COLO668 (cell line): ENCODE measurements around the gene SH2B3.
"Not testable (repeated sequence)": the region's sequence is repeated elsewhere in the genome, so short reads cannot be mapped to it uniquely, and the experiment has no call there.

ENCODE experiments used
- DNase-seq: peaks from one replicate; lab custom pipeline; 2025; ENCODE audit not compliant: unreplicated experiment; lab: John Stamatoyannopoulos, UW

SH2B3 gene

GRCh38 chr12:111405859-111406473 is at the start of gene SH2B3:
TSS of gene SH2B3 (plus strand) at chr12:111405923. CDS start at chr12:111418146, 12,223 bp downstream.
- peak; percentile 81 for DNase-seq

DNA sequence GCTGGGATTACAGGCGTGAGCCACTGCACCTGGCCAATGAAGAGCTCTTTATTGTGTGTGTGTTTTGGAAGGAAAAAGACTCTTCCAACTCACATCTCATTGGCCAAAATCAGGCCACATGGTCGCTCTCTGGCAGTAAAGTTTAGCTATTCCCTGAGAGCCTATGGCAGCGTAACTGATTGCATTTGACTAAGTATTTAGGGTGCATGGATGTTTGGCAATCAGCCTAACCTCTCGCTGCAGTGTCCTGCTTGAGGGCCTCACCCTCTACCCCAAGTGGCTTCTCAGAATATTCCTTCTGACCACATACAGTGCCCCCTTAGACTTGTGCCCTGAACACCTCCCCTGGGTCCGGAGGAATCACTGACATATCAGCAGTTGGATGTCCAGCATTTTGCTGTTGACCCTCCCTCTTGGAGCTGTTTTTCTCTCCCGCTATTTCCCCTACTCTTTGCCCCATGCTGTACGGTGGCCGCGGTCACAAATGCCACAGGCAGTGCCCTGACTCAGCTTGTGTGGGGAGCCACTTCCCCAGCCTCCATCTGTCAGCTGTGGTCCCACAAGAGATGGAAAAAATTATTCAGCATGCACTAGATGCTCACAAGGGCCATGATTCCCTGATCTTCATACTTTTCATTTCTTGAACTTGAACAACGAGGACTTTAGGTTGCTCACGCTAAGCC is 46.4 kb upstream of the SH2B3 start:
- no peak for DNase-seq

DNA sequence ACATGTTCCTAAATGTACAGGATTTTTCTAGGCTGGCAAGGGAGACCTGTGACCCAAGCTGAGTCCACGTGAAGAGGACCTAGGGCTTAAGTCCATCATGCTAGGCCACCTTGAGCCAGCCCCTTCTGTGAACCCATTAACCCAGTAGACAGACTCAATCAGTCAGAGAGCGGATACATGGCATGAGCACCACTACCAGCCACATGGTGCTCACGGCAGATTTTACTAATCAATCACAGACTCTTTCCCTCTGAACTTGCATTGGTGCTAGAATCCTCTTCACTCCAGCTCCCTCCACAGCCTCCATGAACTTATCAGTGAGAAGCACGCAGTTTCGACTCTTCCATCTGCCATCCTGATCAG is 45.8 kb upstream of the SH2B3 start:
- no peak for DNase-seq

DNA sequence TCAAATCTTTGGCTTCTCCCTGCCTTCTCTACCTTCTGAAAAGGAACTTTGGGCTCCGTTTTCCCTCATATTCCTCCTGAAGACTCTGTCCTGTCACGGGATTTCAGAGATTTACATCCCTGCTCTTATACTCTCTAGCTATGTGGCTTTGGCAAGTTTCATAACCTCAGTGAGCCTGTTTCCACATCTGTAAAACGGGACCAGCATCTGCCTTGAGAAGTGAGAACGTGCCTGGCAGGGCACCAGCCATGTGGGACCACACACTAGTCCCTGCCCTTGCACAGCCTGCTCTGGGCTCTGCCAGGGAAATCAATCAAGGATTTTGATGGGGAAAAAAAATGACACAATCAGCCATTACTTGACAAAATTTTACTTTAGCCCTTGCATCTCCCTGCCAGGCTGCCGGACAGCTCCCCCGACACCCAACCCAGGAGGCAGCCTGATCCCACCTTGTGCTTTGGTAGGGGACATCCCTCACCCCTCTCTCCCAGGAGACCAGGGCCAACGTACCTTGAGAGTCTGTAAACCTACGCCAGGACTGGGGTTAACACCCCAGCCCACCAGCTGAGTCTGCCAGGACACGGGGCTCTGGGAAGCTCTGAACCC is 45.3 kb upstream of the SH2B3 start:
- no peak for DNase-seq

- no peak for DNase-seq
Measured at GRCh38 chr12:111361073-111361716, 44.5 kb upstream of the SH2B3 start.

- no peak for DNase-seq
Measured at GRCh38 chr12:111361717-111362576, 43.8 kb upstream of the SH2B3 start.

- DNase-seq, result no peak
Measured at GRCh38 chr12:111362687-111363475, 42.8 kb upstream of the SH2B3 start.

DNA sequence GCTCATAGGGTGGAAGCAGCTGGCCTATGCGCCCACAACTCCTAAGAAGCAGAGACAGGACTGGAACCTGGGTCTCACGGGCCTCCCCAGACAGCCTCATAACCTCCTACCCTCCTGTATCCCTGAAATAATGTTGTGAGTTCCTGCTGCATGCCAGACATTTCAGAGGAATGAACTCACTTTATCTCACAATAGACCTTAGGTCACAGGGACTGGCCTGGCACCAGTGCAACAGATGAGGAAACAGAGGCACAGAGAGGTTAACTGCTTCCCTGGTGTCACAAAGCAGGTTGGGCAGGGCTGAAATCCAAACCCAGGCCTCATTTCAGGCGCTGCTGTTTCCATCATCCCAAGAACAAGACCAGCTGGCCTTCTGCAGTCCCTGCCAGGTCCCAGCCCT is 42.1 kb upstream of the SH2B3 start:
- no peak for DNase-seq

DNA sequence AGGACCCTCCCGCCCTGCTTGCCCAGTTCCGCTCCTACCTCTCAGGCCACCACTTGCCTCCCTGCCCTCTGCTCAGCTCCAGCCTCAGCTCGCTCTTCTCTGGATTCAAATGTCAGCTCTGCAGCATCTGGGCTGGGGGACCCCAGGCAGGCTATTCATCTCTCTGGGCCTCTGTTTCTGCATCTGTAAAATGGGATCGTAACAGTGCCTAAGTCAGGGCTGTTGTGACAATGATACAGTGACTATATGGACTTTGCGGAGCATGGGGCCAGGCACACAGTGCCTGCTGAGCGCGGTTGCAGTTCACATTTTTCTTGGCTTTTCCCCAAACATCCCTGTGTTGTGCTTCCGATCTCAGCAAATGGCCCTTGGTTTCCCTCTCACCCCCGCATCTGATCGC is 39.6 kb upstream of the SH2B3 start:
- DNase-seq, result no peak

- no peak for DNase-seq
Measured at GRCh38 chr12:111366583-111366982, 39.1 kb upstream of the SH2B3 start.

- DNase-seq, result no peak
Measured at GRCh38 chr12:111367661-111368221, 38.0 kb upstream of the SH2B3 start.

DNA sequence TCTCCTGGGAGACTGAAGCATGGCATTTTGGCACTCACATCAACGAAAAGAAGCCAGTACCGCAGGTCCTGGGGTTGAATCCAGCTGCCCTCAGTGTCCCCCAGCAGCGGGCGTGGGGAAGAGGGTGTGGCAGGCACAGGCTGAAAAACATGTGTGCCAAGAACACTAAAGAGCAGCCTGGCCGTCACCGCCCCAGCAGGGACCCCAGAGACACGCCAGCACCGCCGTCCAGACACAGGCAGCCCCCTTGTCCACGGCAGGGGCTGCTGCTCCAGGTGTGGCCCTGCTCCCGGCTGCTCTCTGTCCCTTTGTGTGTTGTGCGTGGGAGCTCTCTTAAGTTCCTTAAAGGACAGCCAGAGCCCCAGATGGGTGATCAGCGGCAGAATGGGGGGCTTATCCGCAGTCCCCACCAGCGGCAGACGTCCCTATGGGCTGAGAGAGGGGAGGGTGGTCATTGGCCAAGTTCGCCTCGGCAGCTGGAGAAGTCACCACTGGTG is 37.4 kb upstream of the SH2B3 start:
- no peak for DNase-seq

DNA sequence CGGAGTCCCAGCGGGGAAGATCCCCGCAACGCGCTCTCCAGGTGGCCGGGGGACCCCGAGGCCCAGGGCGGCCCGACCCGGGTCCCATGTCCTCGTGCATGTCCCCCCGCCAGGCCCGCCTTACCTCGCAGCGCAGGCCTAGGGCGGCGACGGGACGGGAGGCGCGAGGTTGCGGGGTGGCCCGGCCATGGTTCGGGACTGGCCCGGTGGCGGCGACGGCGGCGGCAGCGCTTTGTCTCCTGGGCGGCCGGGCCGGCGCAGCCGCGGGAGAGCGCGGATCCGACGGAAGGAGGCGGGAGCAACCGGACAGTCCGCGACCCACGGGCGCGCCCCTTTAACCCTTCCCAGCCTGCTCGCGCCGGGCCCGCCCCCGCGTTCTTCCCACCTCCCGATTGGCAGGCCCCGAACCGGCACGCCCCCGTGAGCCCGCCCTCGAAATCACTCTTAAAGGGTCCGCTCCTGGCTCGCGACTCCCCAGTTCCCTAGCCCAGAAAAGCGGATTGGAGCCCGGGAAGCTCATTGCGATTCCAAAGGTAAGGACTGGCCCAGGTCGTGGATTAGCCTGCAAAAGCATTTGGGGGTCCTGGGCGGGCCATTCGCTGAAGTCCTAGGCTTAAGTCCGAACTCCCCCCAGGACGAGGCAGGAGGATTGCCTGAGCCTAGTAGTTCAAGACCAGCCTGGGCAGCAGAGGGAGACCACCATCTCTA is 36.8 kb upstream of the SH2B3 start, which contains the start of gene PHETA1:
PHETA1 (minus strand) TSS at position 308 of the 708 bp plus-strand sequence. CDS start 5,668 bp downstream, outside the sequence.
- peak; percentile 85 for DNase-seq

DNA sequence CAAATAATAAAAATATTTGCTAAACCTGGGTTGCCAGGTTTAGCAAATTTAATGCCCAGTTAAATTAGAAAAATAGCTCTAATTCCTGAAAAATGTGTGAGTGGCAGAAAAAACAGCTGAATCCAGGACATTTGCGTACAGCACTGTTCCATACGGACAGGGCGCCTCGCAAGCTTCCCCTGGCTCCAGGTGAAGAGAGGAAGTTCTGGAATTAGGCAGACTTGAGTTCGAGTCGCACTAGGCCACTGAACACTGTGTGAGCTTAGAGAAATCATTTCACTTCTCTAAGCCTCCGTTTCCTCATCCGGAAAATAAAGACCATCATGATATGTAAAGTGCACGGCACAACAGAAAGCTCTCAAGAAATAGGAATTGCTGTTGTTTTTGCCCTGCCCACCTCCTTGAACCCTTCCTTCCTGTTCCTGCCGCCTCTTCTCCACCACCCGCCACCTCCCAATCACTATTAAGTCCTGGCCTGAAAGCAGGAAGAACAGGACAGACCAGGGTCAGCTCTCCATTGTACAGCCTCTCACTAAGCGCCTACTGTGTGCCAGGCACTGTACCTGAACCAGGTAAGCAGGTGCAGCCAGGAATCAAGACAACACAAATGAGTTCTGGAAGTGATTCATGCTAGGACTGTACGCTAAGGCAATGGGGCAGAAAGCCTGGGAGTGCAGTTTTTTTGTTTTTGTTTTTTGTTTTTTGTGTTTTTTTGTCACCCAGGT is 36.1 kb upstream of the SH2B3 start:
- no peak for DNase-seq

- not testable (repeated sequence) for DNase-seq
Measured at GRCh38 chr12:111373231-111373630, 32.5 kb upstream of the SH2B3 start.

DNA sequence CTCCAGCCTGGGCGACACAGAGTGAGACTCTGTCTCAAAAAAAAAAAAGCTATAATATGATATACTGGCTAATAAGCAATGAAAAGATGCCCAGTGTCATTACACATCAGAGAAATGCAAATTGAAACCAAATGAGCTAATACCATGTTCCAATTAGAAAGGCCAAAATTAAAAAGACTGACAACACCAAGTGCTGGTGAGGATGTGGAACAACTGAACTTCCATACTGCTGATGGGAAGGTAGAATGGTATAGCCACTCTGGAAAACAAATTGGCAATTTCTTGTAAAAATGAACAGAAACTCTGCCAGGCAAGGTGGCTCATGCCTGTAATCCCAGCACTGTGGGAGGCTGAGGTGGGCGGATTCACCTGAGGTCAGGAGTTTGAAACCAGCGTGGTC is 28.3 kb upstream of the SH2B3 start:
- no peak for DNase-seq

DNA sequence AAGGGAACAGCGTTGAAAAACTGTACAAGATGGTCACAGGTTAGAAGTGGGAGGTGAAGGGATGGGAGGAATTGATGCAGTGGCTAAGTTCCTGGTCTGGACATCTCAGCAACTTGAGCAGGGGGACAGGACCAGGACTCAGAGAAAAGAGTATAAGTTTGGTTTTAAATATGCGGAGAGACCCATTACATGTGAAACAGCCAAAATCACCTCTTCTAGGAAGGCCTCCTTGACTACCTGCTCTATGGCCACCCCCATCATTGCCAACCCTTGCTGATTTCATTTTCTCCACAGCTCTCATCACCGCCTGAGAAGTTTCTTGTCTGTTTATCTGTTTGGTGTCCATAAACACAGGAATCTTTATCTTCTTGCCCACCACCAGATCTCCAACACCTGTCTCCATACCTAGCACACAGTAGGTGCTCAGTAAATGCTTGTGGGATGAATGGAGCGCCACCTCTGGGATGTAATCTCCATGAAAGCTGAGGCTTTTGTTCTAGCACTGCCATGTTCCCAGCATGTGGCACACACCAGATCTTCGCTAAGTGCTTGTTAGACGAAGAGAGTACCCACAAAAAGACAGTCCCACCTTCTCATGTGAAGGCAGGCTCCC is 25.7 kb upstream of the SH2B3 start:
- DNase-seq, result no peak

DNA sequence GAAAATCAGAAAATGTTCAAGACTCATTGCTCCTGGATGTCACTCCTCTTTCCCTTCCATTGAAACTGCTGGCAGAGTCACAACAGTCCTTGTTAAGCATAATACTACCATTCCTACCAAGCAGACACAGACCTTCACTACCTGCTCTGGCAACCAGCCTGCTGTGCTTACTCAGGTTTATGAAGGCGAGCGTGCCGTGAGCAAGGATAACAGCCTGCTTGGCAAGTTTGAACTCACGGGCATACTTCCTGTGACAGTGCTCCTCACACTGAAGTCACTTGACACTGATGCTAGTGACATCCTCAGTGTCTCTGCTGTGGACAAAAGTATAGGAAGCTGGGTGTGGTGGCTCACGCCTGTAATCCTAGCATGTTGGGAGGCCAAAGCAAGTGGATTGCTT is 21.1 kb upstream of the SH2B3 start:
- DNase-seq, result no peak
